Stomach (tissue), 9 donors: ENCODE data around the gene KRT33B. TPM values are rescaled to one million over a fixed set of nuclear protein-coding genes. Genes with fewer than 3 reads are reported as not detected.
"Not testable (repeated sequence)": the region's sequence is repeated elsewhere in the genome, so short reads cannot be mapped to it uniquely, and the experiment has no call there.

Experiments
- DNase-seq, 2 donors: peaks; one replicate each; pipeline versions ENCODE4 v3.0.0 to v3.0.0-alpha.2; 2013 to 2019
- H3K27ac ChIP-seq, 5 donors: fragments of 200-600 bp in 4 of 5; sonication (generic) in 4 of 5; one replicate each; pipeline ENCODE4 v1.5.1; 2013 to 2019; ENCODE audit warnings: mild to moderate bottlenecking in 1 of 5, moderate library complexity in 1 of 5
- H3K27me3 ChIP-seq, 3 donors: fragments of 200-600 bp; sonication (generic); one replicate each; pipeline ENCODE4 v1.5.1; 2017 to 2019; ENCODE audit warnings: mixed run types in 1 of 3
- H3K36me3 ChIP-seq, 4 donors: fragments of 200-600 bp; sonication (generic); 1 replicate in 3 of 4; 2 replicates in 1 of 4; pipeline ENCODE4 v1.5.1; 2016 to 2019
- H3K4me1 ChIP-seq, 4 donors: fragments of 200-600 bp; sonication (generic); one replicate each; pipeline ENCODE4 v1.5.1; 2016 to 2019
- H3K4me3 ChIP-seq, 4 donors: fragments of 200-600 bp; sonication (generic) in 3 of 4; one replicate each; pipeline ENCODE4 v1.5.1; 2016 to 2019; ENCODE audit warnings: mild to moderate bottlenecking in 1 of 4
- H3K9me3 ChIP-seq, 4 donors: fragments of 200-600 bp; sonication (generic); one replicate each; pipeline ENCODE4 v1.5.1; 2016 to 2019
- CTCF ChIP-seq, 7 experiments: fragments of 450-650 bp in 4 of 7; fragments of 200-600 bp in 3 of 7; sonication (generic) in 3 of 7; IDR thresholded peaks; one replicate each; pipeline ENCODE4 v1.5.1; 2016 to 2019; ENCODE audit warnings: antibody characterized with exemption in 7 of 7, control low read depth in 2 of 7, mild to moderate bottlenecking in 1 of 7
- EP300 ChIP-seq: sonication (generic); formaldehyde crosslinking; IDR thresholded peaks from one replicate; pipeline ENCODE4 v1.6.1; 2017; ENCODE audit warnings: antibody characterized with exemption
- POLR2A ChIP-seq, 4 donors: fragments of 450-650 bp; IDR thresholded peaks; one replicate each; pipeline ENCODE4 v1.6.1; 2016; ENCODE audit warnings: antibody characterized with exemption in 4 of 4, control low read depth in 2 of 4, mild to moderate bottlenecking in 1 of 4, moderate library complexity in 1 of 4
- POLR2AphosphoS5 ChIP-seq, 3 donors: sonication (generic); formaldehyde crosslinking; IDR thresholded peaks; one replicate each; pipeline ENCODE4 v1.6.1; 2016; ENCODE audit warnings: antibody characterized with exemption in 3 of 3
- WGBS, 5 donors: extraction: QIAGEN DNeasy Blood & Tissue Kit in 3 of 5; methylation state at CpG; one replicate each; pipeline versions ENCODE4 v1.1.5 to v1.1.7; 2013 to 2018; 5-methylcytosine and 5-hydroxymethylcytosine counted together
- intact Hi-C: fragments of 100-400 bp; cut with DNase I; formaldehyde crosslinking; loops from one replicate; pipeline ENCODE4 v1.15.1; 2023; ENCODE audit warnings: low total_unique reads
- polyA plus RNA-seq, 3 donors: library from polyadenylated mRNA; stranded (reverse); fragments of 200-250 nt; gene quantifications; one replicate each; pipeline ENCODE4 v1.2.3, GENCODE V29; 2013
- total RNA-seq, 5 donors: library from RNA; depleted of rRNA; stranded (reverse); fragments of >200 nt; gene quantifications; one replicate each; pipeline versions ENCODE4 v1.1.0 to v1.2.3, GENCODE V29; 2014 to 2016
- donor health status: healthy with polysubstance abuse.
- donor health status: Bipolar disorder and iron deficiency.
- donor health status: healthy.

KRT33B gene
- total and polyA plus RNA-seq, 8 donors, result not detected

- H3K27ac ChIP-seq, result no peak overlapping the region
- 89 to 95% (median 94%) methylated on average over 7 of the region's 7 CpGs for WGBS, 5 donors
- no peak for DNase-seq
- H3K4me3 ChIP-seq, result no peak overlapping the region
- H3K36me3 ChIP-seq, result no peaks in the 10 kb centered on the region
- TF ChIP-seq EP300, result no peak
- TF ChIP-seq POLR2AphosphoS5 (IDR thresholded peaks at IDR 0.05), result no peak
- TF ChIP-seq POLR2A (IDR thresholded peaks at IDR 0.05), result no peak
- intact Hi-C loops, result no loop called here
- H3K9me3 ChIP-seq, result no peaks in the 10 kb centered on the region
- no peaks in the 10 kb centered on the region for H3K4me1 ChIP-seq
- H3K27me3 ChIP-seq, result peaks cover 0 to 11% (median 0%) of the 10 kb centered on the region in 3 donors
Observed at GRCh38 chr17:41396340-41396739, 26.7 kb upstream of the KRT33B start.

- no peak for TF ChIP-seq CTCF (IDR thresholded peaks at IDR 0.05)
- TF ChIP-seq EP300, result no peak
- no peak for TF ChIP-seq POLR2AphosphoS5 (IDR thresholded peaks at IDR 0.05)
- TF ChIP-seq POLR2A (IDR thresholded peaks at IDR 0.05), result no peak
Observed at GRCh38 chr17:41395611-41396010, 26.0 kb upstream of the KRT33B start.

GRCh38 chr17:41395044-41395443 lies 25.4 kb upstream of the KRT33B start:
- H3K27me3 ChIP-seq, result peaks cover 0 to 13% (median 0%) of the 10 kb centered on the region in 3 donors
- H3K4me1 ChIP-seq, H3K36me3 ChIP-seq, DNase-seq, H3K4me3 ChIP-seq, intact Hi-C loops, H3K9me3 ChIP-seq, H3K27ac ChIP-seq: not testable (repeated sequence)
- WGBS, 5 donors, result 82 to 91% (median 88%) methylated on average over 6 to 12 of the region's 12 CpGs

More at GRCh38 chr17:41395611-41396010, 26.0 kb upstream of the KRT33B start:
- H3K4me3 ChIP-seq, result no peak overlapping the region
- no peak overlapping the region for H3K27ac ChIP-seq
- intact Hi-C loops, result no loop called here
- peaks cover 0 to 13% (median 0%) of the 10 kb centered on the region in 3 donors for H3K27me3 ChIP-seq
- no peaks in the 10 kb centered on the region for H3K9me3 ChIP-seq
- H3K4me1 ChIP-seq, result no peaks in the 10 kb centered on the region
- no peaks in the 10 kb centered on the region for H3K36me3 ChIP-seq
- 89 to 100% (median 94%) methylated on average over 1 of the region's 1 CpG for WGBS, 5 donors
- DNase-seq, result no peak

GRCh38 chr17:41394254-41394996 lies 24.8 kb upstream of the KRT33B start:
- DNase-seq, result no peak
- H3K4me3 ChIP-seq, result no peak overlapping the region
- H3K9me3 ChIP-seq, result no peaks in the 10 kb centered on the region
- H3K4me1 ChIP-seq, result no peaks in the 10 kb centered on the region
- intact Hi-C loops, result no loop called here
- H3K27me3 ChIP-seq, result peaks cover 0 to 14% (median 0%) of the 10 kb centered on the region in 3 donors
- no peak overlapping the region for H3K27ac ChIP-seq
- 84 to 90% (median 86%) methylated on average over 10 of the region's 10 CpGs for WGBS, 5 donors
- no peaks in the 10 kb centered on the region for H3K36me3 ChIP-seq
- TF ChIP-seq EP300 (no peak), POLR2AphosphoS5 (IDR thresholded peaks at IDR 0.05) (no peak), CTCF (IDR thresholded peaks at IDR 0.05) (no peak), POLR2A (IDR thresholded peaks at IDR 0.05) (no peak)

GRCh38 chr17:41393826-41394225 lies 24.2 kb upstream of the KRT33B start:
- no peaks in the 10 kb centered on the region for H3K36me3 ChIP-seq
- no peak overlapping the region for H3K27ac ChIP-seq
- WGBS, 5 donors, result 82 to 91% (median 86%) methylated on average over 10 of the region's 10 CpGs
- TF ChIP-seq EP300, result no peak
- TF ChIP-seq CTCF (IDR thresholded peaks at IDR 0.05), result no peak
- TF ChIP-seq POLR2AphosphoS5 (IDR thresholded peaks at IDR 0.05), result no peak
- no peak for TF ChIP-seq POLR2A (IDR thresholded peaks at IDR 0.05)
- intact Hi-C loops, result no loop called here
- no peaks in the 10 kb centered on the region for H3K4me1 ChIP-seq
- no peak for DNase-seq
- no peak overlapping the region for H3K4me3 ChIP-seq
- peaks cover 0 to 14% (median 0%) of the 10 kb centered on the region in 3 donors for H3K27me3 ChIP-seq
- no peaks in the 10 kb centered on the region for H3K9me3 ChIP-seq
